Upper lobe of right lung (tissue), 1 donor: ENCODE measurements around the gene F10. TPM values are rescaled to one million over a fixed set of nuclear protein-coding genes. Genes with fewer than 3 reads are reported as not detected.

Source experiments
- ATAC-seq: fragments of 200-7000 bp; cut with Tn5 transposase; one replicate; pipeline ENCODE4 v1.9.1; 2020; ENCODE audit warnings: mild to moderate bottlenecking, moderate library complexity
- DNase-seq: peaks from one replicate; pipeline ENCODE4 v3.0.0-alpha.2; 2020
- H3K27ac ChIP-seq: fragments of 200-600 bp; one replicate; pipeline ENCODE4 v1.8.0; 2022
- H3K27me3 ChIP-seq: fragments of 200-600 bp; one replicate; pipeline ENCODE4 v1.8.0; 2022; ENCODE audit warnings: mild to moderate bottlenecking
- H3K36me3 ChIP-seq: fragments of 200-600 bp; one replicate; pipeline ENCODE4 v1.8.0; 2022
- H3K4me1 ChIP-seq: fragments of 200-600 bp; one replicate; pipeline ENCODE4 v1.8.0; 2022
- H3K4me3 ChIP-seq: fragments of 200-600 bp; one replicate; pipeline ENCODE4 v1.8.0; 2022; ENCODE audit warnings: mild to moderate bottlenecking
- H3K9me3 ChIP-seq: fragments of 200-600 bp; one replicate; pipeline ENCODE4 v1.8.0; 2022
- CTCF ChIP-seq: fragments of 200-600 bp; IDR thresholded peaks from one replicate; pipeline ENCODE4 v1.8.0; 2022; ENCODE audit warnings: antibody characterized with exemption
- intact Hi-C: fragments of 100-400 bp; cut with DNase I; formaldehyde crosslinking; loops from one replicate; pipeline ENCODE4 v1.11.0; 2022
- total RNA-seq: library from RNA; stranded (reverse); fragmentation: NEBNext Ultra II Directional; extraction: Animal tissue kit (Norgen Biotek cat#: 25700); gene quantifications from one replicate; pipeline ENCODE4 v1.2.1, GENCODE V29; 2021
- donor health status: DM: no; HTN: yes; CAD: no; lungs with severe emphysema.

F10 gene
- total RNA-seq, 1 donor from 2014 or later: 7.9 TPM

GRCh38 chr13:113144255-113144629 lies 21.6 kb downstream of the F10 start:
- H3K9me3 ChIP-seq: no peaks in the 10 kb centered on the region
- no peak for TF ChIP-seq CTCF
- no peaks in the 10 kb centered on the region for H3K4me1 ChIP-seq
- intact Hi-C loops: no loop called here
- ATAC-seq (peak; percentile 8), DNase-seq (no peak)
- no peaks in the 10 kb centered on the region for H3K36me3 ChIP-seq
- H3K4me3 ChIP-seq: no peak overlapping the region
- H3K27ac ChIP-seq: no peak overlapping the region
- no peaks in the 10 kb centered on the region for H3K27me3 ChIP-seq

GRCh38 chr13:113145496-113145895 lies 22.9 kb downstream of the F10 start:
- DNase-seq: no peak

GRCh38 chr13:113145911-113146598 lies 23.5 kb downstream of the F10 start:
- Histone ChIP-seq H3K27ac (no peak overlapping the region), H3K36me3 (no peaks in the 10 kb centered on the region), H3K27me3 (no peaks in the 10 kb centered on the region), H3K9me3 (no peaks in the 10 kb centered on the region), H3K4me3 (no peak overlapping the region), H3K4me1 (no peaks in the 10 kb centered on the region)
- ATAC-seq: no peak
- TF ChIP-seq CTCF: no peak
- intact Hi-C loops: no loop called here
- DNase-seq: no peak

More at GRCh38 chr13:113145496-113145895, 22.9 kb downstream of the F10 start:
- Histone ChIP-seq H3K27me3 (no peaks in the 10 kb centered on the region), H3K27ac (no peak overlapping the region), H3K4me3 (no peak overlapping the region), H3K9me3 (no peaks in the 10 kb centered on the region), H3K4me1 (no peaks in the 10 kb centered on the region), H3K36me3 (no peaks in the 10 kb centered on the region)
- ATAC-seq: no peak
- TF ChIP-seq CTCF: no peak
- intact Hi-C loops: no loop called here

- no peak for DNase-seq
- intact Hi-C loops: no loop called here
These were observed 24.2 kb downstream of the F10 start for GRCh38 chr13:113146750-113147149.

GRCh38 chr13:113147206-113147605 lies 24.6 kb downstream of the F10 start:
- no peak for TF ChIP-seq CTCF
- intact Hi-C loops: no loop called here

More at GRCh38 chr13:113146750-113147149, 24.2 kb downstream of the F10 start:
- TF ChIP-seq CTCF: no peak
- H3K9me3 ChIP-seq: no peaks in the 10 kb centered on the region
- H3K27ac ChIP-seq: no peak overlapping the region
- H3K4me1 ChIP-seq: no peaks in the 10 kb centered on the region
- no peak overlapping the region for H3K4me3 ChIP-seq
- H3K36me3 ChIP-seq: no peaks in the 10 kb centered on the region
- H3K27me3 ChIP-seq: no peaks in the 10 kb centered on the region
- no peak for ATAC-seq

GRCh38 chr13:113148407-113148806 lies 25.8 kb downstream of the F10 start:
- Histone ChIP-seq H3K27me3 (no peaks in the 10 kb centered on the region), H3K27ac (no peak overlapping the region), H3K9me3 (no peaks in the 10 kb centered on the region), H3K4me3 (no peak overlapping the region), H3K4me1 (peaks cover 8% of the 10 kb centered on the region), H3K36me3 (no peaks in the 10 kb centered on the region)
- DNase-seq (no peak), ATAC-seq (no peak)
- intact Hi-C loops: no loop called here
- no peak for TF ChIP-seq CTCF

More at GRCh38 chr13:113147206-113147605, 24.6 kb downstream of the F10 start:
- Histone ChIP-seq H3K4me1 (no peaks in the 10 kb centered on the region), H3K9me3 (no peaks in the 10 kb centered on the region), H3K27me3 (no peaks in the 10 kb centered on the region), H3K27ac (no peak overlapping the region), H3K36me3 (no peaks in the 10 kb centered on the region), H3K4me3 (no peak overlapping the region)
- ATAC-seq (no peak), DNase-seq (no peak)
